SK-N-SH (cell line): Measurements from ENCODE around the gene SAT1.

Experiments
- EP300 ChIP-seq, 2 experiments: IDR thresholded peaks; 2 replicates each; pipeline versions ENCODE4 v1.4.0 to v1.6.1; 2012; ENCODE audit warnings: borderline replicate concordance in 1 of 2, low read depth in 1 of 2, low read length in 1 of 2
- FOXM1 ChIP-seq: IDR thresholded peaks from 2 replicates; pipeline ENCODE4 v1.4.0; 2012; ENCODE audit warnings: low read depth, mild to moderate bottlenecking
- GABPA ChIP-seq: IDR thresholded peaks from 2 replicates; pipeline ENCODE4 v1.4.0; 2012; ENCODE audit warnings: low read depth, mild to moderate bottlenecking
- NFIC ChIP-seq: IDR thresholded peaks from 2 replicates; pipeline ENCODE4 v1.4.0; 2012; ENCODE audit warnings: borderline replicate concordance
- POLR2AphosphoS5 ChIP-seq: IDR thresholded peaks from 2 replicates; pipeline ENCODE4 v1.6.1; 2012; ENCODE audit warnings: low read depth, low read length
- RAD21 ChIP-seq: IDR thresholded peaks from 2 replicates; pipeline ENCODE4 v1.6.1; 2012; ENCODE audit warnings: mild to moderate bottlenecking, low read length
- RCOR1 ChIP-seq: fragments of 150-350 bp; IDR thresholded peaks from 2 replicates; pipeline ENCODE4 v1.6.1; 2017; ENCODE audit warnings: antibody characterized with exemption, low read length
- SIN3A ChIP-seq: IDR thresholded peaks from 2 replicates; pipeline ENCODE4 v1.6.1; 2012; ENCODE audit warnings: low read depth, mild to moderate bottlenecking, low read length, moderate library complexity, borderline replicate concordance
- TF ChIP-seq, protein P1 (sequence below): fragments of 200-600 bp; sonication (generic); IDR thresholded peaks from 2 replicates; pipeline ENCODE4 v1.6.1; 2017; ENCODE audit warnings: antibody characterized with exemption, mild to moderate bottlenecking, moderate library complexity
- TF ChIP-seq, protein P2 (sequence below): IDR thresholded peaks from 2 replicates; pipeline ENCODE4 v1.4.0; 2012; ENCODE audit warnings: low read depth, borderline replicate concordance
- TF ChIP-seq, protein P3 (sequence below): IDR thresholded peaks from 2 replicates; pipeline ENCODE4 v1.6.1; 2012; ENCODE audit warnings: mild to moderate bottlenecking, low read depth, low read length, moderate library complexity
- TF ChIP-seq, protein P4 (sequence below): IDR thresholded peaks from 2 replicates; pipeline ENCODE4 v1.4.0; 2012; ENCODE audit warnings: low read depth, borderline replicate concordance

DNA sequence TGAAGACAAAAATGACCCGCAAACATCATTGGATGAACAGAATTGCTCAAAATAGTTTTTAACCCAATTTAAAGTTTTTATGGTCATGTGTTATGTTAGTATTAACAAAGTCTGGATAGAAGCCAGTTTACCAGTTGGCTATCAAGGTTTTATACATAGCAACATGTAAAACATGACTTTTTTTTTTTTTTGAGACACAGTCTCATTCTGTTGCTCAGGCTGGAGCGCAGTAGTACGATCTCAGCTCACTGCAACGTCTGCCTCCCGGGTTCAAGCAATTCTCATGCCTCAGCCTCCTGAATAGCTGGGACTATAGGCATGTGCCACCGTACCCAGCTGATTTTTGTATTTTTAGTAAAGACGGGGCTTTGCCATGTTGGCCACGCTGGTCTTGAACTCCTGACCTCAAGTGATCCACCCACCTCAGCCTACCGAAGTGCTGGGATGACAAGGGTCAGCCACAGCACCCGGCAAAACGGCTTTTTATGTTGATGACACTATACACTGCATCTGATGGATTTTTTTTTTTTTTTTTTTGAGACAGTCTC lies 3.4 kb downstream of the SAT1 start:
- TF ChIP-seq, protein P1, sequence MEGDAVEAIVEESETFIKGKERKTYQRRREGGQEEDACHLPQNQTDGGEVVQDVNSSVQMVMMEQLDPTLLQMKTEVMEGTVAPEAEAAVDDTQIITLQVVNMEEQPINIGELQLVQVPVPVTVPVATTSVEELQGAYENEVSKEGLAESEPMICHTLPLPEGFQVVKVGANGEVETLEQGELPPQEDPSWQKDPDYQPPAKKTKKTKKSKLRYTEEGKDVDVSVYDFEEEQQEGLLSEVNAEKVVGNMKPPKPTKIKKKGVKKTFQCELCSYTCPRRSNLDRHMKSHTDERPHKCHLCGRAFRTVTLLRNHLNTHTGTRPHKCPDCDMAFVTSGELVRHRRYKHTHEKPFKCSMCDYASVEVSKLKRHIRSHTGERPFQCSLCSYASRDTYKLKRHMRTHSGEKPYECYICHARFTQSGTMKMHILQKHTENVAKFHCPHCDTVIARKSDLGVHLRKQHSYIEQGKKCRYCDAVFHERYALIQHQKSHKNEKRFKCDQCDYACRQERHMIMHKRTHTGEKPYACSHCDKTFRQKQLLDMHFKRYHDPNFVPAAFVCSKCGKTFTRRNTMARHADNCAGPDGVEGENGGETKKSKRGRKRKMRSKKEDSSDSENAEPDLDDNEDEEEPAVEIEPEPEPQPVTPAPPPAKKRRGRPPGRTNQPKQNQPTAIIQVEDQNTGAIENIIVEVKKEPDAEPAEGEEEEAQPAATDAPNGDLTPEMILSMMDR = no peak
- TF ChIP-seq RAD21 (no peak), RCOR1 (no peak), FOXM1 (no peak), POLR2AphosphoS5 (no peak), EP300 (IDR thresholded peaks at IDR 0.05; ENCODE audit: borderline replicate concordance in 1 of 2, low read depth in 1 of 2, low read length in 1 of 2) (no peak), GABPA (no peak), NFIC (no peak), SIN3A (no peak)
- TF ChIP-seq, protein P2, sequence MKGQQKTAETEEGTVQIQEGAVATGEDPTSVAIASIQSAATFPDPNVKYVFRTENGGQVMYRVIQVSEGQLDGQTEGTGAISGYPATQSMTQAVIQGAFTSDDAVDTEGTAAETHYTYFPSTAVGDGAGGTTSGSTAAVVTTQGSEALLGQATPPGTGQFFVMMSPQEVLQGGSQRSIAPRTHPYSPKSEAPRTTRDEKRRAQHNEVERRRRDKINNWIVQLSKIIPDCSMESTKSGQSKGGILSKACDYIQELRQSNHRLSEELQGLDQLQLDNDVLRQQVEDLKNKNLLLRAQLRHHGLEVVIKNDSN = no peak
- TF ChIP-seq, protein P3, sequence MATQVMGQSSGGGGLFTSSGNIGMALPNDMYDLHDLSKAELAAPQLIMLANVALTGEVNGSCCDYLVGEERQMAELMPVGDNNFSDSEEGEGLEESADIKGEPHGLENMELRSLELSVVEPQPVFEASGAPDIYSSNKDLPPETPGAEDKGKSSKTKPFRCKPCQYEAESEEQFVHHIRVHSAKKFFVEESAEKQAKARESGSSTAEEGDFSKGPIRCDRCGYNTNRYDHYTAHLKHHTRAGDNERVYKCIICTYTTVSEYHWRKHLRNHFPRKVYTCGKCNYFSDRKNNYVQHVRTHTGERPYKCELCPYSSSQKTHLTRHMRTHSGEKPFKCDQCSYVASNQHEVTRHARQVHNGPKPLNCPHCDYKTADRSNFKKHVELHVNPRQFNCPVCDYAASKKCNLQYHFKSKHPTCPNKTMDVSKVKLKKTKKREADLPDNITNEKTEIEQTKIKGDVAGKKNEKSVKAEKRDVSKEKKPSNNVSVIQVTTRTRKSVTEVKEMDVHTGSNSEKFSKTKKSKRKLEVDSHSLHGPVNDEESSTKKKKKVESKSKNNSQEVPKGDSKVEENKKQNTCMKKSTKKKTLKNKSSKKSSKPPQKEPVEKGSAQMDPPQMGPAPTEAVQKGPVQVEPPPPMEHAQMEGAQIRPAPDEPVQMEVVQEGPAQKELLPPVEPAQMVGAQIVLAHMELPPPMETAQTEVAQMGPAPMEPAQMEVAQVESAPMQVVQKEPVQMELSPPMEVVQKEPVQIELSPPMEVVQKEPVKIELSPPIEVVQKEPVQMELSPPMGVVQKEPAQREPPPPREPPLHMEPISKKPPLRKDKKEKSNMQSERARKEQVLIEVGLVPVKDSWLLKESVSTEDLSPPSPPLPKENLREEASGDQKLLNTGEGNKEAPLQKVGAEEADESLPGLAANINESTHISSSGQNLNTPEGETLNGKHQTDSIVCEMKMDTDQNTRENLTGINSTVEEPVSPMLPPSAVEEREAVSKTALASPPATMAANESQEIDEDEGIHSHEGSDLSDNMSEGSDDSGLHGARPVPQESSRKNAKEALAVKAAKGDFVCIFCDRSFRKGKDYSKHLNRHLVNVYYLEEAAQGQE = no peak
- TF ChIP-seq, protein P4, sequence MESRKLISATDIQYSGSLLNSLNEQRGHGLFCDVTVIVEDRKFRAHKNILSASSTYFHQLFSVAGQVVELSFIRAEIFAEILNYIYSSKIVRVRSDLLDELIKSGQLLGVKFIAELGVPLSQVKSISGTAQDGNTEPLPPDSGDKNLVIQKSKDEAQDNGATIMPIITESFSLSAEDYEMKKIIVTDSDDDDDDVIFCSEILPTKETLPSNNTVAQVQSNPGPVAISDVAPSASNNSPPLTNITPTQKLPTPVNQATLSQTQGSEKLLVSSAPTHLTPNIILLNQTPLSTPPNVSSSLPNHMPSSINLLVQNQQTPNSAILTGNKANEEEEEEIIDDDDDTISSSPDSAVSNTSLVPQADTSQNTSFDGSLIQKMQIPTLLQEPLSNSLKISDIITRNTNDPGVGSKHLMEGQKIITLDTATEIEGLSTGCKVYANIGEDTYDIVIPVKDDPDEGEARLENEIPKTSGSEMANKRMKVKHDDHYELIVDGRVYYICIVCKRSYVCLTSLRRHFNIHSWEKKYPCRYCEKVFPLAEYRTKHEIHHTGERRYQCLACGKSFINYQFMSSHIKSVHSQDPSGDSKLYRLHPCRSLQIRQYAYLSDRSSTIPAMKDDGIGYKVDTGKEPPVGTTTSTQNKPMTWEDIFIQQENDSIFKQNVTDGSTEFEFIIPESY = no peak
